GM18499 (cell line): Measurements from ENCODE around the gene PRDX3.

ENCODE experiments used
- ATAC-seq: cut with Tn5 transposase; IDR thresholded peaks from one replicate; pipeline ENCODE4 v1.9.1; 2021; ENCODE audit warnings: moderate number of reproducible peaks; ENCODE audit not compliant: insufficient read depth, unreplicated experiment

PRDX3 gene

DNA sequence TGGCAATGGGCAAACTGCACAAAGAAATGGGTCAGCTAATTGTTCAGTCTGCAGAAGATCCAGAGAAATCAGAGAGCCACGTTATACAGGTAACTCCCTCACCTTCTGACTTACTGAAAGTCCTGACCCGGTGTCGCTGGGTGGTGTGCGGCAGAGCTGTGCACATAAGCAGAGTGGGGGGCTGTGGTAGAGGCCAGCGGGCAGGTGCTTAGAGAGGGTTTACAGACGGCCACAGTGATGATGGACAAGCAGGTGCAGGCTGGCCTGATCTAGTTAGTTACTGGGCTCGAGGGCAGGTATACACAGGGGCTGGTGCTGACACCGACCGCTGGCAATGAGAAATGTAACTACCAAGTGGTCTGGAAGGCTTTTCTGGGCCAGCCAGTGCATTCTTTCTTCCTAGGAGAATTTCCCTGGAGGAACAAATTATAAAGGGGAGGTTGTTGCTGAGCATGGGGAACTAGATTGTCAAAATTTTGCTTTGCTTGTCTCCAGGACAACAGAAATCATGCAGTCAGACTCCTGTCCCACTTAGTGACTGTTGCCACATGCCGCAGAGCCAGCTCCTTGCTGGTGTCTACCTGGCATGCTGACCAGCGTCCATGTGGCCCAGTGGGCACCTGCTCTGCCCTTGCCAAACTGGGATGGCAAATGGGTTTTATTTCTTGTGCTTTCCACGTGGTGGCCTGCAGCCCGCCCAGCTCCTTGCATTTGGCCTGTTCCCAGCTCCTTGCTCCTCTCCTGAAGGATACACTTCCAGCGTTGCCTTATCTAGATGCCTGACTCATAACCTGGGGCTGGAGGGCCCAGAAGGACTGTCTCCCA, 45.9 kb downstream of the PRDX3 start:
- ATAC-seq = no peak

DNA sequence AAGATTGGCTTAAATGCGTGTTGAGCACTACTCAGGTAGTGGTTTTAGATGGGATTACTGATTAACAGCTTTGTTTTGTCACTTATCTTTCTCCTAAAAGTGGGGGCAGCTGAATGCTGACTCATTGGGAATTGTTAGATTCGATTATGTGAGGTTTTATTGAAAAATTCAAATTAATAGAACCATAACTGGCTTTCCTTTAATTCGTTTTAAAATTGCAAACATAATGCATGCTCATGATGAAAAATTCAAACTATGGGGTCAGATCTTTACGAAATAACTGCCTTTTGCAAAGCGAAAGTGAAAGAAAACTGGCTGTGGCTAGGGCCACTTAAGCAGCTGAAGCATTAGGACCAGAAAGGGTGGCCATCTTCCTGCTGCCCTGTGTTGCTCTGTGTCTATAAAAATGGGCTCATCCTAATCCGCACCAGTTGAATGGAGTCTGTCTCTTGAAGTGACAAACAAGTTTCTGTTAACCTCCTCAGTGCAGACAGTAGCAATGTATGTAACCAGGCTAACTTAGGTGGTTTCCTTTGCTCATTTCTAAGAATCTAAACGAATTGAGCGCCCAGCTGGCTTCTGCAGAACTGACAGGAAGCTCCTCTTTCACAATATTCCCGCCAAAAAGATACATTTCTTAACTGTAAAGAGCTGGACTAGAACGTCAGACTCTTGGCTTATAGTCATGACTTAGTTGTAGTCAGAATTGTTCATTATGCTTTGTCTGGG, 46.9 kb downstream of the PRDX3 start:
- ATAC-seq = no peak

DNA sequence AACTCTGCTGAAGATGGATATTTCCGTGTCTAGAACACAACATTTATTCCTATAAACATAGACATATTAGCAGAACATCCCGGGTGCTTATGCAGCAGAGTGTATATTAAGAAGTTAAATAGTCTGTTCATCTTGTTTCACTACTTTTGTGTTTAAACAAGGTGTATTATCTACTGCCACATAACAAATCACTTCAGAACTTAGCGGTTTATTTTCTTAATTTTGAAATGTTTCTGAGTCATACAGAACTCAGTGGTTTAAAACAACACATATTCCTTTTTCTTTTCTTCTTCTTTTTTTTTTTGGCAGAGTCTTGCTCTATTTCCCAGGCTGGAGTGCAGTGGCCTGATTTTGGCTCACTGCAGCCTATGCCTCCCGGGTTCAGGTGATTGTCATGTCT, 48.9 kb downstream of the PRDX3 start:
- no peak for ATAC-seq

DNA sequence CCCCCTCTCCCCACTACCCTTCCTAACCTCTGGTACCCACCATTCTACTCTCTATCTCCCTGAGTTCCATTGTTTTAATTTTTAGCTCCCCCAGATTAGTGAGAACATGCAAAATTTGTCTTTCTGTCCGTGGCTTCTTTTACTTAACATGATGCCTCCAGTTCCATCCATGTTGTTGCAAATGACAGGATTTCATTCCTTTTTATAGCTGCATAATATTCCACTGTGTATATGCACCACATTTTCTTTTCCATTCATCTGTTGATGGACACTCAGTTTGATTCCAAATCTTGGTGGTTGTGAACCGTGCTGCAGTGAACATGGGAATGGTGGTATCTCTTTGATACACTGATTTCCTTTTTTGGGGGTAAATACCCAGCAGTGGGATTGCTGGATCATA, 52.7 kb downstream of the PRDX3 start:
- no peak for ATAC-seq

DNA sequence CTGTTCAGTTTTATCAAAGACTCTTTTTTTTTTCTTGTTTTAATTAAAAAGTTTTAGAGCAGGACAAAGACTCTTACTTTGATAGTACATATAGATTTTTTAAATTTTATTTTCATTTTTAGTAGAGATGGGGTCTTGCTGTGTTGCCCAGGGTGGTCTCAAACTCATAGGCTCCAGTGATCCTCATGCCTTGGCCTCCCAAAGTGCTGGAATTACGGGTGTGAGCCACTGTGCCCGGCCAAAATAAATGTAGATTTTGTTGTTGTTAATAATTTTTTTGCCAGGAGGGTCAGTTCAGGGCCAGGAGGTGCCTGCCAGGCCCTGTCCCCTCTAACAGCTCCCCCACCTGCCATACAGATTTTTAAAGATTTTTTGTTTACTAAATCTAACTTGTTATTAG, 57.7 kb downstream of the PRDX3 start:
- ATAC-seq = no peak

DNA sequence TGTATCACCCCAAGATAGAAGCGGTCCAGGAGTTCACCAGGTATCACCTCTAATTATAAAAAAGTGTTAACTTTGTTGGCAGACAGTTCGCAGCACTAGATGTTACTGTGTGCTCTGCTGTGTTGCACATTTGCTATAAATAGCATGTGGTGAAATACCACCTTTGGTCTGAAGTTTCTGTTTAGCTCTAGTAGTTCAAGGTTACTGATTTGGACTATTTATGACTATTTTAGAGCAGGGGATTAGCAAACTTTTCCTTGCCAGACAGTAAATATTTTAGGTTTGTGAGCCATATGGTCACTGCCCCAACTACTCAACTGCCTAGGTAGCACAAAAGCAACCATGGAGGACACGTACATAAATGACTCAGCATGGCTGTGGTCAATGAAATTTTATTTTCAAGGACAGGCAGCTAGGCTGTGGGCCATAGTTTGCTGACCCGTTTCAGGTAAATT, 58.2 kb downstream of the PRDX3 start:
- peak; percentile 88 for ATAC-seq

DNA sequence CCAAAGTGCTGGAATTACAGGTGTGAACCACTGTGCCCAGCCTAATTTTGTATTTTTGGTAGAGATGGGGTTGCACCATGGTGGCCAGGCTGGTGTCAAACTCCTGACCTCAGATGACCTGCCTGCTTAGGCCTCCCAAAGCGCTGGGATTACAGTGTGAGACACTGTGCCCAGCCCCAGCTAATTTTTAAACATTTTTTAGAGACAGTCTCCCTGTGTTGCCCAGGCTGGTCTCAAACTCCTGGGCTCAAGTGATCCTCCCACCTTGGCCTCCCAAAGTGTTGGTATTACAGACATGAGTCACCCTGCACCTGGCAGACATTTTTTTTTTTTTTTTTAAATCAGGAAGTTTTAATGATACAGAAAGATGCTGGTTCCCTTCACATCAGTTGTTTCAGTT, 59.2 kb downstream of the PRDX3 start:
- no peak for ATAC-seq

- no peak for ATAC-seq
Observed at GRCh38 chr10:119118231-119118630, 60.4 kb downstream of the PRDX3 start.
